GM18951 (cell line): ENCODE measurements around the gene MYF5.

Experiments
- POLR2A ChIP-seq: IDR thresholded peaks from 4 replicates; pipeline ENCODE4 v1.6.1; 2011; ENCODE audit warnings: mild to moderate bottlenecking; ENCODE audit not compliant: insufficient read length, insufficient read depth; ENCODE audit errors: extremely low read depth
- in situ Hi-C: fragments of 300-500 bp; cut with MboI; formaldehyde crosslinking; loops from one replicate; pipeline ENCODE4 v1.12.0; 2022; ENCODE audit warnings: low sequenced_read_pairs, mixed read lengths, inconsistent platforms; ENCODE audit not compliant: unreplicated experiment

MYF5 gene

GRCh38 chr12:80710727-80711449, 5.8 kb upstream of the MYF5 start:
- no peak for TF ChIP-seq POLR2A
- in situ Hi-C loops: no loop called here

DNA sequence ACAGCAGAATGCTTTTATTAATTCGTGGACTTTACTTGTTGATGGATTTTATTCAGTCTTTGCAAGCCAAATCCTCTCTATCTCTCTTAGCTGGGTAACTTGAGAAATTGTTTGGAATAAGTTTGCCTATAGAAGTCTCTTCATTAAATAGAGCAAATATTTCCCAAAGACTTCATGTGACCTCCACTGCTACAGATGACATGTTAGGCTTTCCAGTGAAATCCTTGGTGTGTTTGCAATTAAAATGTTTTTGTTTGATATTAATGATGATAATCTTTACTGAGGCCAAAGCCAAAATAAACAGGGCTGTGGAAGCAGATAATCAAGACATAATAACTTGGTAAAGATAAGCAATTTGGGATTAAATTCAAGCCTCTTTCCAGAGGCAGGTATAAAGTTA, 4.8 kb upstream of the MYF5 start:
- TF ChIP-seq POLR2A: no peak
- in situ Hi-C loops: no loop called here

GRCh38 chr12:80712866-80713265, 3.8 kb upstream of the MYF5 start:
- in situ Hi-C loops: no loop called here
- no peak for TF ChIP-seq POLR2A

GRCh38 chr12:80713419-80713818, 3.3 kb upstream of the MYF5 start:
- TF ChIP-seq POLR2A: no peak
- in situ Hi-C loops: no loop called here

GRCh38 chr12:80714055-80714454, 2.7 kb upstream of the MYF5 start:
- in situ Hi-C loops: no loop called here
- TF ChIP-seq POLR2A: no peak

DNA sequence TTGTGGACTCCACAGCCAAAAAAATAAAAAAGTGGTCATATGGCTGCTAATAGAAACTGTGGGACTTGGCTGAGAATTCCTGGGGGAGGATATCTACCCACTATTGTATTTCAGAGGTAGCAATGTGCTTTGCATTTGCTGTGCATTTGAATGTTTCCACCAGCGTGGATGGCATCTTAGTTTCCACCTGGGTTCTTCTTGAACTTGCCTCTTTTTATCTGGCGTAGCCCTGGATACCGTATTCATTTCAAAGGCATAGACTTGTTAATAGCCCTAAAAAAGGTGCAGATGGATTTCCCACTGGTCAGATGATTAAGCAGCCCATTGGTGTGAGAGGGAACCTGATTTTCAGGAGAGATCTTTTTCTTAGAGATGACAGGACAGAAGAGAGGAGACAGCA, 1.9 kb upstream of the MYF5 start:
- in situ Hi-C loops: no loop called here

DNA sequence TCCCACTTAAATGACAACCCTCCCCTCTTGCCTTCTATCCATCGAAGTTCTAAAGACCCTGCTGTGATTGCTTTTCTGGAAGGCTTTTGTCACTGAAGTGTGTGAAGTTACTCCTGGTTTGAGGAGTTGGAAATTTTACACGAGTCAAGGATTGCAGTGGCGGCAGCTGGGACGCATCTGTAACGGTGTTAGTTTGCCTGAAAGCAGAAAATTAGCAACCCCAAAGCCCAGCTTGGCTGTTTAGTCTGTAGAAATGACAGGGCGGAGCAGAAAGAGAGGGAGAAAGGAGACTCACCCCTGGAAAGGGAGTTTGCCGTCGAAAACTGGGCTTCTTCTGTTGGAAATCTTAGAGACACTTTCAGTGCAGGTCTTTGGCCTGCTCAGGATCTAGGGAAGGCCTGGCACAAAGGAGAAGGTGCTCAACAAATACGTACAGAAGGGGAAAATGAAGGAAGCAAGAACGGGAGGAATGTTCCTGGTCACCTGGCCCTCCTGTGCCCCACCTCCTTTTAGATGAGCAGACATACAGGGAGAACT, 931 bp upstream of the MYF5 start:
- TF ChIP-seq POLR2A: no peak
- in situ Hi-C loops: no loop called here

More for the DNA sequence above, 1.9 kb upstream of the MYF5 start:
- TF ChIP-seq POLR2A: no peak

- in situ Hi-C loops: no loop called here
- TF ChIP-seq POLR2A: no peak
These were observed 1.1 kb downstream of the MYF5 start for GRCh38 chr12:80717856-80718255.

DNA sequence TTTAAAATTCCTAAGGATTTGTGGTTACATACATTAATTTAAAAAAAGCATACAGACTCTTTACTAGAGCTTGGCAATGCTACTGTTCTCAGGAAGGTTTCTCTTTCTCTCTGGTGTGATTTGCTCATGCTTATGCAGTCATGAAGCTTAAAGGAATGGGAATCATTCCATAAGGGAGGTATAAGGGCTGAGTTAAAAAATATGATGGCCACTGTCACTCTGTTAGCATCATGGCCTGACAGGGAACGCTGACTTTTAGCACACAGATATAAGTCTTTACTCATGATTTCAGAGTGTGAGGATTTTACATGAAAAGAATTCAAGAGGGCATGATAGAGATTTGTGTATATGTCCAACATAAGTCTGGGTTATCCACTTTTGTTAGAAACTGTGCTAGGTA, 3.8 kb downstream of the MYF5 start:
- no peak for TF ChIP-seq POLR2A
- in situ Hi-C loops: no loop called here

- in situ Hi-C loops: no loop called here
- TF ChIP-seq POLR2A: no peak
These were observed 4.6 kb downstream of the MYF5 start for GRCh38 chr12:80721326-80721725.

- no peak for TF ChIP-seq POLR2A
- in situ Hi-C loops: no loop called here
These were observed 29.3 kb downstream of the MYF5 start for GRCh38 chr12:80745851-80746505.

- TF ChIP-seq POLR2A: no peak
- in situ Hi-C loops: no loop called here
These were observed 31.1 kb downstream of the MYF5 start for GRCh38 chr12:80747800-80748199.

DNA sequence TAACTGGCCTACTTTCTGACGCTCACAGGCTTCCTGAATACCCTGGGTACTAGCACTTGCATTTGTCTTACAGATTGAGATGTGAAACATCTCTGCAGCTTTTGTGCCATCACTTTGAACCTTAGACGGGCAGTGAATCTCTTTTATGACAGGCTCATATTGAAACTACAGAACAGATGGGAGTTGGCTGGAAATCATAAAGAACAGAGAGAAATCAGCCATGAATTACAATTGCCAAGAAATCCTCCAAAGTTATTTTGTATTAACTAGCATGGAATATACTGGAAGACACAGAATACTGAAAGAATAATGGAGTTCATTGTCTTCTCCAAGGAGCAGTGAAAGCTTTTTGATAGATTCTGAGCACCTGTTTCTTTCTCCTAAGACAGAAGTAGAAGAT, 32.7 kb downstream of the MYF5 start:
- TF ChIP-seq POLR2A: no peak

DNA sequence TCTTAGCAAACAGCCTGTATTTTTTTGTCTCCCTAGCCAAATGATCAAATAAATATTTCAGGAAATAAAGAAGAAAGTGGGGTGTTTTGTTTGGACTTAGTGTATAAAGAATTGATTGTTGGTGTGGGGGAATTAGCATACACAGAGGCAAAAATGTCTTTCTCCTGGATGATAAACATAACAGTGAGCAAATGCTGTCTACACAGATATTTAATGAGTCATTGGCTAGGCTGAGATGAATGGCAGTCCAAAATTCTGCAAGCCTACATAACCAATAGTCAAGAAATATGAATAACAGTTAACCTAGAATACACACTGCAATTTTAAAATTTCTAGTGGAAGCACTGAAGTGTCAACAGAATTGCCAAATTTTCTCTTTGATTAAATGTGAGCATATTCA, 35.8 kb downstream of the MYF5 start:
- TF ChIP-seq POLR2A: no peak
- in situ Hi-C loops: no loop called here

More for the DNA sequence above, 32.7 kb downstream of the MYF5 start:
- in situ Hi-C loops: no loop called here
